ENCODE data around the gene LAMC3. TPM values are rescaled to one million over a fixed set of nuclear protein-coding genes. Genes with fewer than 3 reads are reported as not detected.

Gene LAMC3
- total RNA-seq, 2 experiments from 2014 or later = 0.19 to 2.2 TPM

DNA sequence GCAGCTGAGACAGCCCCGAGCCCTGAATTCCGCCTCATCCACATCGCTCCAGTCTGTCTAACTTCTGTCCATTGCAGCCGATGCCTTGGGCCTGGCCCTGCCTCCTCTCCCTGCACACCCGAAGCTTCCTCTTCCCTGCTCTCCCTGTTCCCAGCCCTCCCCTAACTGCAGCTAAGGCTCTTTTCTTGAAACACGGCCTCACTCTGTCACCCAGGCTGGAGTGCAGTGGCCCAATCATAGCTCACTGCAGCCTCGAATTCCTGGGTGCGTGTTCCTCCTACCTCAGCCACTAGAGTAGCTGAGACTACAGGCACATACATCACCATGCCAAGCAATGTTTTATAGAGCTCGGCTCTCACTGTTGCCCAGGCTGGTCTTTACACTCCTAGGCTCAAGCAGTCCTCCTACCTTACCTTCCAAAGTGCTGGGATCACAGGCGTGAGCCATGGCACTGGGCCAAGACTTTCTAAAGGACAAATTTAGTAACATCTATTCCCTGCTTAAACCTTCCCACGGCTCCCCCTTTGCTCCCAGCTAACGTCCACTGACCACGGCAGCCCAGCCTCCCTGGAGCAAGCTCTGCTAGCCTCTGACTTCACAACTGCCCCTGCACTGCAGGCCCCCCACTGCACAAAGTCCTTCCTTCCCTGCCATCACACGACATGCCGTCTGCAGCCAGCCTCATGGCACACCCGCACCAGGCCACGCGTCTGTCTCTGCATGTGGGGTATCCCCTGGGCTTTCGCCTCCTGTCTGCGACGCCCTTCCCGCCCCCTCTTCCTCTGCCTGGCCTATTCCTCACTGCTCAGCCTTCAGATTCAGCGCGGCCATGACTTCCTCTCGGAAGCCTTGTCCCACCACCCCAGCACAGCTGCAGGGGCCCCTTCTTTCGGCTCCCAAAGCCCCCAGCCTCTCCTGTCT is 28.6 kb downstream of the LAMC3 start:
- CTCF ChIA-PET (ENCODE audit: unreplicated experiment) = no interaction called here
- BruUV-seq (replicated peaks) = no TSS peak
- POLR2A ChIA-PET = no interaction called here
- Histone ChIP-seq H3K79me2 (ENCODE audit: insufficient read depth, low read depth, low read length) (no peaks in the 10 kb centered on the region), H3K9me3 (ENCODE audit: low read length) (no peaks in the 10 kb centered on the region), H4K20me1 (ENCODE audit: insufficient read depth, low read length) (no peaks in the 10 kb centered on the region), H3K9me2 (ENCODE audit: insufficient read depth, low read length) (no peaks in the 10 kb centered on the region), H3K4me2 (ENCODE audit: low read length) (no peak overlapping the region), H2AFZ (ENCODE audit: low read length) (no peak overlapping the region), H3K36me3 (ENCODE audit: insufficient read depth, low read length) (no peaks in the 10 kb centered on the region), H3K27ac (ENCODE audit: low read depth, low read length, poor library complexity, severe bottlenecking) (no peak overlapping the region), H3K4me3 (ENCODE audit: low read depth, low read length, poor library complexity, severe bottlenecking) (no peak overlapping the region), H3K4me1 (ENCODE audit: insufficient read depth, low read length, poor library complexity, severe bottlenecking) (peaks cover under 1% of the 10 kb centered on the region)
- DNase-seq (ENCODE audit: low spot score) = no peak
- intact Hi-C loops (cut with micrococcal nuclease; ENCODE audit: unreplicated experiment) = no loop called here
- TF ChIP-seq EZH2phosphoT487 (IDR thresholded peaks at IDR 0.05; ENCODE audit: borderline replicate concordance, low read depth, low read length) (no peak), CTCF (conservative IDR thresholded peaks at IDR 0.05; ENCODE audit: low read length) (no peak)

GRCh38 chr9:131038256-131039128 is 29.5 kb downstream of the LAMC3 start:
- Histone ChIP-seq H3K79me2 (ENCODE audit: insufficient read depth, low read depth, low read length) (no peaks in the 10 kb centered on the region), H3K27ac (ENCODE audit: low read depth, low read length, poor library complexity, severe bottlenecking) (no peak overlapping the region), H4K20me1 (ENCODE audit: insufficient read depth, low read length) (no peaks in the 10 kb centered on the region), H3K9me2 (ENCODE audit: insufficient read depth, low read length) (no peaks in the 10 kb centered on the region), H3K4me2 (ENCODE audit: low read length) (no peak overlapping the region), H3K9me3 (ENCODE audit: low read length) (no peaks in the 10 kb centered on the region), H3K4me1 (ENCODE audit: insufficient read depth, low read length, poor library complexity, severe bottlenecking) (peaks cover 9% of the 10 kb centered on the region), H3K36me3 (ENCODE audit: insufficient read depth, low read length) (no peaks in the 10 kb centered on the region), H2AFZ (ENCODE audit: low read length) (no peak overlapping the region), H3K4me3 (ENCODE audit: low read depth, low read length, poor library complexity, severe bottlenecking) (no peak overlapping the region)
- TF ChIP-seq CTCF (conservative IDR thresholded peaks at IDR 0.05; ENCODE audit: low read length) = no peak
- no peak for TF ChIP-seq EZH2phosphoT487 (IDR thresholded peaks at IDR 0.05; ENCODE audit: borderline replicate concordance, low read depth, low read length)
- no TSS peak for BruUV-seq (replicated peaks)
- DNase-seq (ENCODE audit: low spot score) = no peak
- CTCF ChIA-PET (ENCODE audit: unreplicated experiment) = no interaction called here
- POLR2A ChIA-PET = no interaction called here
- intact Hi-C loops (cut with micrococcal nuclease; ENCODE audit: unreplicated experiment) = no loop called here
